K562 treated with DMSO at 1 percent for 48 hours (cell line): ENCODE measurements around the gene HOXB2. TPM values are rescaled to one million over a fixed set of nuclear protein-coding genes. Genes with fewer than 3 reads are reported as not detected.

Experiments
- total RNA-seq: library from RNA; unstranded; fragments of 300-600 nt; gene quantifications from 2 replicates; pipeline ENCODE4 v1.2.3, GENCODE V29; 2022; ENCODE audit warnings: low replicate concordance; ENCODE audit errors: extremely low read depth

The HOXB2 gene
- total RNA-seq, result not detected in 2 replicates

GRCh38 chr17:48545022-48545375 is at the start of gene HOXB2:
HOXB2 (minus strand) TSS chr17:48545109; CDS start chr17:48544911, 198 bp downstream.

GRCh38 chr17:48593126-48593829 is 48.4 kb upstream of the HOXB2 start, which contains the start of gene HOXB5:
HOXB5 (minus strand) TSS chr17:48593779; CDS start chr17:48593682, 97 bp downstream.

GRCh38 chr17:48589831-48590606 is 45.1 kb upstream of the HOXB2 start, which contains the start of gene HOXB3:
HOXB3 (minus strand) TSS chr17:48590241; CDS start chr17:48552474, 37,767 bp downstream.

GRCh38 chr17:48577946-48578615 is 33.2 kb upstream of the HOXB2 start, which contains the start of gene HOXB4:
HOXB4 (minus strand) TSS chr17:48578350; CDS start chr17:48578319, 31 bp downstream.

GRCh38 chr17:48530887-48531272 is 14.0 kb downstream of the HOXB2 start, which contains the start of gene HOXB1:
HOXB1 (minus strand) TSS chr17:48531011; CDS start chr17:48530904, 107 bp downstream.

Other genes with a start within 250 kb of the HOXB2 start
- gene SKAP1, start 114.9 kb downstream of the HOXB2 start, total RNA-seq, result not detected in 2 replicates
- not detected in 2 replicates for gene HOXB1, start 14.1 kb downstream of the HOXB2 start, total RNA-seq
- not detected in 2 replicates for gene HOXB4, start 33.2 kb upstream of the HOXB2 start, total RNA-seq
- gene HOXB3, start 45.1 kb upstream of the HOXB2 start, total RNA-seq, result not detected in 2 replicates
- not detected in 2 replicates for gene HOXB5, start 48.7 kb upstream of the HOXB2 start, total RNA-seq
- gene HOXB6, start 59.9 kb upstream of the HOXB2 start, total RNA-seq, result not detected in 2 replicates
- not detected in 2 replicates for gene HOXB7, start 65.9 kb upstream of the HOXB2 start, total RNA-seq
- not detected in 2 replicates for gene HOXB8, start 70.2 kb upstream of the HOXB2 start, total RNA-seq
- not detected in 2 replicates for gene HOXB9, start 81.2 kb upstream of the HOXB2 start, total RNA-seq
- gene PRAC1, start 177.4 kb upstream of the HOXB2 start, total RNA-seq, result not detected in 2 replicates
- not detected in 2 replicates for gene PRAC2, start 178.1 kb upstream of the HOXB2 start, total RNA-seq
- not detected in 2 replicates for gene HOXB13, start 183.6 kb upstream of the HOXB2 start, total RNA-seq